Neural cell (in vitro differentiated cells): ENCODE results near the gene RASL10A. TPM values are rescaled to one million over a fixed set of nuclear protein-coding genes. Genes with fewer than 3 reads are reported as not detected.

Experiments used
- H2AFZ ChIP-seq: fragments of 200-600, 300-800 bp; sonication (generic), shearing (Covaris generic); 2 replicates; pipeline ENCODE4 v1.6.0; 2014; ENCODE audit warnings: low read depth, mild to moderate bottlenecking, antibody characterized with exemption, low read length, moderate library complexity
- H3F3A ChIP-seq: fragments of 200-600 bp; shearing (Covaris generic); 2 replicates; pipeline ENCODE4 v1.6.1; 2016; ENCODE audit warnings: mild to moderate bottlenecking, moderate library complexity, mixed read lengths, antibody characterized with exemption, low read length; ENCODE audit not compliant: insufficient read depth, poor library complexity, severe bottlenecking
- H3K27ac ChIP-seq: fragments of 200-600, 300-800 bp; sonication (generic), shearing (Covaris generic); 2 replicates; pipeline ENCODE4 v1.5.1; 2014; ENCODE audit warnings: mild to moderate bottlenecking, low read length, moderate library complexity
- H3K27me3 ChIP-seq: fragments of 300-800, 200-600 bp; sonication (generic), shearing (Covaris generic); 2 replicates; pipeline ENCODE4 v1.6.0; 2014; ENCODE audit warnings: mild to moderate bottlenecking, low read depth, low read length, moderate library complexity; ENCODE audit not compliant: insufficient read depth
- H3K36me3 ChIP-seq: fragments of 300-800, 200-600 bp; sonication (generic), shearing (Covaris generic); 2 replicates; pipeline ENCODE4 v1.5.1; 2014; ENCODE audit warnings: mild to moderate bottlenecking, antibody characterized with exemption, low read length, moderate library complexity; ENCODE audit not compliant: insufficient read depth
- H3K4me2 ChIP-seq: fragments of 300-800, 200-600 bp; sonication (generic), shearing (Covaris generic); 2 replicates; pipeline ENCODE4 v1.6.0; 2014; ENCODE audit warnings: mild to moderate bottlenecking, low read length
- H3K4me3 ChIP-seq: fragments of 300-800, 200-600 bp; sonication (generic), shearing (Covaris generic); 2 replicates; pipeline ENCODE4 v1.5.1; 2014; ENCODE audit warnings: mild to moderate bottlenecking, low read length, moderate library complexity
- H3K79me2 ChIP-seq: fragments of 200-600 bp; shearing (Covaris generic); replicated peaks from 2 replicates; pipeline ENCODE4 v1.6.0; 2014; ENCODE audit warnings: mild to moderate bottlenecking, low read length, moderate library complexity; ENCODE audit not compliant: insufficient read depth
- H3K9ac ChIP-seq: fragments of 300-800, 200-600 bp; sonication (generic), shearing (Covaris generic); 2 replicates; pipeline ENCODE4 v1.6.1; 2016; ENCODE audit warnings: mild to moderate bottlenecking, low read length, mixed read lengths
- H3K9me2 ChIP-seq: fragments of 200-600 bp; shearing (Covaris generic); 2 replicates; pipeline ENCODE4 v1.6.1; 2016; ENCODE audit warnings: mild to moderate bottlenecking, low read length, mixed read lengths; ENCODE audit not compliant: insufficient read depth
- H3K9me3 ChIP-seq: fragments of 200-600, 300-800 bp; sonication (generic), shearing (Covaris generic); 2 replicates; pipeline ENCODE4 v1.6.1; 2016; ENCODE audit warnings: mild to moderate bottlenecking, mixed run types, low read length, moderate library complexity, mixed read lengths
- H4K20me1 ChIP-seq: fragments of 200-600 bp; shearing (Covaris generic); 2 replicates; pipeline ENCODE4 v1.6.1; 2016; ENCODE audit warnings: mild to moderate bottlenecking, mixed run types; ENCODE audit not compliant: insufficient read depth
- EP300 ChIP-seq: fragments of 450-650 bp; conservative IDR thresholded peaks from 2 replicates; pipeline ENCODE4 v1.6.1; 2014; ENCODE audit warnings: antibody characterized with exemption, mild to moderate bottlenecking, moderate library complexity; ENCODE audit not compliant: poor library complexity, severe bottlenecking
- EZH2 ChIP-seq: fragments of 200-600, 300-800 bp; shearing (Covaris generic), sonication (generic); IDR thresholded peaks from 2 replicates; pipeline ENCODE4 v1.6.1; 2014; ENCODE audit warnings: antibody characterized with exemption, low read length, borderline replicate concordance, mild to moderate bottlenecking; ENCODE audit not compliant: insufficient read depth, poor library complexity, severe bottlenecking
- MXI1 ChIP-seq: fragments of 450-650 bp; conservative IDR thresholded peaks from 2 replicates; pipeline ENCODE4 v1.6.1; 2014; ENCODE audit warnings: antibody characterized with exemption, mild to moderate bottlenecking; ENCODE audit not compliant: poor library complexity, severe bottlenecking
- POLR2AphosphoS5 ChIP-seq: IDR thresholded peaks from 2 replicates; pipeline ENCODE4 v1.6.1; 2012
- RAD21 ChIP-seq: fragments of 450-650 bp; conservative IDR thresholded peaks from 2 replicates; pipeline ENCODE4 v1.6.1; 2014; ENCODE audit warnings: antibody characterized with exemption, mild to moderate bottlenecking, moderate library complexity
- REST ChIP-seq: IDR thresholded peaks from 2 replicates; pipeline ENCODE4 v1.6.1; 2012; ENCODE audit warnings: borderline replicate concordance
- SMC3 ChIP-seq: fragments of 450-650 bp; conservative IDR thresholded peaks from 2 replicates; pipeline ENCODE4 v1.6.1; 2014; ENCODE audit warnings: antibody characterized with exemption, mild to moderate bottlenecking, moderate library complexity; ENCODE audit not compliant: poor library complexity
- TAF1 ChIP-seq: IDR thresholded peaks from 2 replicates; pipeline ENCODE4 v1.6.1; 2012; ENCODE audit warnings: low read depth
- polyA plus RNA-seq: library from polyadenylated mRNA; depleted of rRNA; stranded (reverse); fragments of >200 nt; gene quantifications from 2 replicates; pipeline ENCODE4 v1.2.3, GENCODE V29; 2014
- TF ChIP-seq, protein P1 (sequence below): fragments of 450-650 bp; IDR thresholded peaks from 2 replicates; pipeline ENCODE4 v1.5.1; 2014; ENCODE audit warnings: antibody characterized with exemption, mild to moderate bottlenecking, moderate library complexity; ENCODE audit not compliant: poor library complexity, severe bottlenecking

RASL10A gene
- polyA plus RNA-seq, 1 donor from 2014 or later: 3.0 TPM

- H3K27ac ChIP-seq: peak overlapping the region; percentile 98
- H4K20me1 ChIP-seq: peaks cover 31% of the 10 kb centered on the region
- no peaks in the 10 kb centered on the region for H3K9me3 ChIP-seq
- TF ChIP-seq TAF1: no peak
- TF ChIP-seq, protein P1, sequence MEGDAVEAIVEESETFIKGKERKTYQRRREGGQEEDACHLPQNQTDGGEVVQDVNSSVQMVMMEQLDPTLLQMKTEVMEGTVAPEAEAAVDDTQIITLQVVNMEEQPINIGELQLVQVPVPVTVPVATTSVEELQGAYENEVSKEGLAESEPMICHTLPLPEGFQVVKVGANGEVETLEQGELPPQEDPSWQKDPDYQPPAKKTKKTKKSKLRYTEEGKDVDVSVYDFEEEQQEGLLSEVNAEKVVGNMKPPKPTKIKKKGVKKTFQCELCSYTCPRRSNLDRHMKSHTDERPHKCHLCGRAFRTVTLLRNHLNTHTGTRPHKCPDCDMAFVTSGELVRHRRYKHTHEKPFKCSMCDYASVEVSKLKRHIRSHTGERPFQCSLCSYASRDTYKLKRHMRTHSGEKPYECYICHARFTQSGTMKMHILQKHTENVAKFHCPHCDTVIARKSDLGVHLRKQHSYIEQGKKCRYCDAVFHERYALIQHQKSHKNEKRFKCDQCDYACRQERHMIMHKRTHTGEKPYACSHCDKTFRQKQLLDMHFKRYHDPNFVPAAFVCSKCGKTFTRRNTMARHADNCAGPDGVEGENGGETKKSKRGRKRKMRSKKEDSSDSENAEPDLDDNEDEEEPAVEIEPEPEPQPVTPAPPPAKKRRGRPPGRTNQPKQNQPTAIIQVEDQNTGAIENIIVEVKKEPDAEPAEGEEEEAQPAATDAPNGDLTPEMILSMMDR: no peak
- TF ChIP-seq RAD21: no peak
- TF ChIP-seq EP300: no peak
- no peak for TF ChIP-seq SMC3
- TF ChIP-seq MXI1: no peak
- no peak for TF ChIP-seq POLR2AphosphoS5
- no peak for TF ChIP-seq REST
- no peak for TF ChIP-seq EZH2
- H3K9ac ChIP-seq: peak overlapping the region; percentile 98
- no peaks in the 10 kb centered on the region for H3F3A ChIP-seq
- peaks cover 77% of the 10 kb centered on the region for H3K79me2 ChIP-seq
- H3K4me3 ChIP-seq: peak overlapping the region; percentile 91
- peaks cover 2% of the 10 kb centered on the region for H3K36me3 ChIP-seq
- H3K4me2 ChIP-seq: peak overlapping the region; percentile 83
- H3K27me3 ChIP-seq: no peaks in the 10 kb centered on the region
- no peaks in the 10 kb centered on the region for H3K9me2 ChIP-seq
- H2AFZ ChIP-seq: no peak overlapping the region
Measured at GRCh38 chr22:29269230-29269604, 46.3 kb downstream of the RASL10A start.

DNA sequence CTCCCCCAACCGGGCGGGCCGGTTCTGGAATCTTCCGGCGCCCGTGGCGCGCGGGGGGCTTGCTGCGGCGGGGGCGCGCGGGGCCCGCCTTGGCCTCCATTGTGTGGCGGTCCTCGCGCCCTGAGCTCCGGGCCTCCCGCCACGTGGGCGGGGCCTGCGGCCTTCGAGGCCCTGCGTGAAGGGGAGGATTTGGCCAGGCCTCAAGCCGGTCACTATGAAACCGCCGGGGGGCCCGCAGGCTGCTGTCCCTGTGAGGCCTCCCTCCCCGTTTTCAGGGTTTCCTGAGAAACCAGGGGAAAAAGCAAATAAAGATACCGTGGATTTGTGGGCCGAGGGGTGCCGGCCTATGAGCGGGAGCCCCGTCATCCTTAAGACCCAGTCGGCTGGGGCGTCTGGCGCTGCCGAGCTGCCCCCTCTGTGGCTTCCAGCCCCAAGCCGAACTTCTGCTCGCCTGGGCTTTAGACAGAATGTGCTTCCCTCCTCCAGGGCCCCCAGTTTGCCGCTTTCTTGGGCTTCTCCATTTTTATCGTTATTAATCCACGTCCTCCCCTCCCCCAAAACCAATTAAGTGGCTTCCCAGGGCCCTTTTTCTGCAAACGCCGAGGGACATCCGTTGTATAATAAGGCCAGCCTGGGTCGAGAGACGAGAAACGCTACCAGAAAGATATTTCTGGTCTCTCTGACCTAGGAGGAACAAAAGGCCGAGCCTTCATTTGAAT lies 46.8 kb downstream of the RASL10A start:
- TF ChIP-seq MXI1 (peak; percentile 31), POLR2AphosphoS5 (no peak)
- no peaks in the 10 kb centered on the region for H3K36me3 ChIP-seq

More for the DNA sequence above, 46.8 kb downstream of the RASL10A start:
- Histone ChIP-seq H3K4me3 (peak overlapping the region; percentile 91), H3K9ac (peak overlapping the region; percentile 98), H2AFZ (peak overlapping the region; percentile 65), H4K20me1 (peaks cover 31% of the 10 kb centered on the region), H3K9me2 (no peaks in the 10 kb centered on the region), H3K79me2 (peaks cover 72% of the 10 kb centered on the region), H3K9me3 (no peaks in the 10 kb centered on the region), H3K27me3 (no peaks in the 10 kb centered on the region), H3F3A (no peaks in the 10 kb centered on the region), H3K27ac (peak overlapping the region; percentile 98), H3K4me2 (peak overlapping the region; percentile 83)
